ENCODE results near the gene DPP10.
"Not testable (repeated sequence)": the region's sequence is repeated elsewhere in the genome, so short reads cannot be mapped to it uniquely, and the experiment has no call there.

DPP10 gene

GRCh38 chr2:115034801-115035200, 592.4 kb downstream of the DPP10 start:
- no peak for DNase-seq

- DNase-seq: no peak
Measured at GRCh38 chr2:115036818-115037217, 594.4 kb downstream of the DPP10 start.

GRCh38 chr2:115057473-115057872, 615.0 kb downstream of the DPP10 start:
- no peak for DNase-seq

- DNase-seq: no peak
Measured at GRCh38 chr2:115070002-115070401, 627.6 kb downstream of the DPP10 start.

- no peak for DNase-seq
Measured at GRCh38 chr2:115071534-115071933, 629.1 kb downstream of the DPP10 start.

- DNase-seq: no peak
Measured at GRCh38 chr2:115075800-115076199, 633.4 kb downstream of the DPP10 start.

- no peak for DNase-seq
Measured at GRCh38 chr2:115077626-115078025, 635.2 kb downstream of the DPP10 start.

- no peak for DNase-seq
Measured at GRCh38 chr2:115083225-115083624, 640.8 kb downstream of the DPP10 start.

GRCh38 chr2:115083711-115084110, 641.3 kb downstream of the DPP10 start:
- DNase-seq: no peak

- DNase-seq: no peak
Measured at GRCh38 chr2:115084446-115084845, 642.0 kb downstream of the DPP10 start.

GRCh38 chr2:115086051-115086620, 643.7 kb downstream of the DPP10 start:
- DNase-seq: not testable (repeated sequence)

GRCh38 chr2:115094441-115094840, 652.0 kb downstream of the DPP10 start:
- DNase-seq: no peak

- no peak for DNase-seq
Measured at GRCh38 chr2:115105966-115106365, 663.5 kb downstream of the DPP10 start.

- DNase-seq: no peak
Measured at GRCh38 chr2:115115135-115115534, 672.7 kb downstream of the DPP10 start.

GRCh38 chr2:115118306-115118705, 675.9 kb downstream of the DPP10 start:
- DNase-seq: no peak

GRCh38 chr2:115119086-115119485, 676.6 kb downstream of the DPP10 start:
- no peak for DNase-seq

- peak; percentile 56 for DNase-seq
Measured at GRCh38 chr2:115122701-115123100, 680.3 kb downstream of the DPP10 start.

GRCh38 chr2:115124817-115125216, 682.4 kb downstream of the DPP10 start:
- DNase-seq: no peak

- no peak for DNase-seq
Measured at GRCh38 chr2:115129536-115129935, 687.1 kb downstream of the DPP10 start.

GRCh38 chr2:115160531-115161080, 718.2 kb downstream of the DPP10 start:
- DNase-seq: no peak

- DNase-seq: peak; percentile 54
Measured at GRCh38 chr2:115161081-115161770, 718.8 kb downstream of the DPP10 start.

GRCh38 chr2:115161771-115162493, 719.5 kb downstream of the DPP10 start:
- peak; percentile 52 for DNase-seq

- DNase-seq: no peak
Measured at GRCh38 chr2:115162494-115163293, 720.3 kb downstream of the DPP10 start.

Data from T1000 (cell line).